ENCODE results near the gene EHBP1L1. TPM values are rescaled to one million over a fixed set of nuclear protein-coding genes. Genes with fewer than 3 reads are reported as not detected.

EHBP1L1 gene
- total RNA-seq, 1 donor from 2014 or later, result 4.7 TPM

DNA sequence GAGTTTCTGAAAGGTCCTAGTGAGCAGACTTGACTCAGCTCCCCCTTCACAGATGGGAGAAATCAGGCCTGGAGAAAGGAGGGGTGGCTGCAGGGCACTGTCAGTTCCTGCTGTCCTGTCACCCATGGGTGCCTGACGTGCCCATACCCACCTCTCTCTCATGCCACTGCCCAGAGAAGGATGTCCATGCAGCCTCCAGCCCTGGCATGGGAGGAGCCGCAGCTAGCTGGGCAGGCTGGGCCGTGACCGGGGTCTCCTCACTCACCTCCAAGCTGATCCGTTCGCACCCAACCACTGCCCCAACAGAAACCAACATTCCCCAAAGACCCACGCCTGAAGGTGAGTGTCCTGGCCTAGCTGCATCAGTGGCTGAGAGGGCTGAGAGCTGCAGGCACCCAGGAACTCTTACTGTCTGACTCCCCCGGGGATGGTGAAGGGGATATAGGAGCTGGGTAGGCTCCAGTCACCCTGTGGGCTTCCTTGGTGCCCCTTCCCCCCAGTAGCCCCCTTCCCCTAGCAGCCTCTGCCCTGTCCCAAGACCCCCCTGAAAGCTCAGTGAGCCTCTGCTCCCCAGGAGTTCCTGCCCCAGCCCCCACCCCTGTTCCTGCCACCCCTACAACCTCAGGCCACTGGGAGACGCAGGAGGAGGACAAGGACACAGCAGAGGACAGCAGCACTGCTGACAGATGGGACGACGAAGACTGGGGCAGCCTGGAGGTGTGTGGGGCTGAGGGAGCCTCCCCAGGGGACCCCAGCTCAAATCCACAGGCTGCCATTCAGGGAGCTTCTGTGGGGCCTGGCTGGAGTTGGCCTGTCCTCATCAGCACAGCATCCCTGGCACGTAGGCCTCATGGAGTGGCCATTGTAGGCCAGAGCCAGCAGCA, 39.2 kb upstream of the EHBP1L1 start:
- H3K27me3 ChIP-seq, result peaks cover 46% of the 10 kb centered on the region
- no peaks in the 10 kb centered on the region for H3K9me3 Mint-ChIP-seq
- no peak overlapping the region for H3K27ac ChIP-seq
- peaks cover 5% of the 10 kb centered on the region for H3K4me1 Mint-ChIP-seq
- H3F3A ChIP-seq (ENCODE audit: low read depth), result peaks cover 29% of the 10 kb centered on the region
- peaks cover 15% of the 10 kb centered on the region for H3K36me3 Mint-ChIP-seq
- no peak for DNase-seq (ENCODE audit: low spot score)
- H3K79me2 ChIP-seq (ENCODE audit: low read depth), result no peaks in the 10 kb centered on the region
- no peak overlapping the region for H3K27ac Mint-ChIP-seq
- peak overlapping the region; percentile 8 for H3K4me3 Mint-ChIP-seq
- H3K4me2 ChIP-seq, result no peak overlapping the region
- peaks cover 35% of the 10 kb centered on the region for H4K20me1 ChIP-seq (ENCODE audit: low read depth)
- peaks cover 14% of the 10 kb centered on the region for H3K27me3 Mint-ChIP-seq (ENCODE audit: insufficient read depth, low read depth)
- H3K4me1 ChIP-seq, result peaks cover 19% of the 10 kb centered on the region
- TF ChIP-seq EZH2phosphoT487 (IDR thresholded peaks at IDR 0.05), result no peak
- TF ChIP-seq, protein P1, sequence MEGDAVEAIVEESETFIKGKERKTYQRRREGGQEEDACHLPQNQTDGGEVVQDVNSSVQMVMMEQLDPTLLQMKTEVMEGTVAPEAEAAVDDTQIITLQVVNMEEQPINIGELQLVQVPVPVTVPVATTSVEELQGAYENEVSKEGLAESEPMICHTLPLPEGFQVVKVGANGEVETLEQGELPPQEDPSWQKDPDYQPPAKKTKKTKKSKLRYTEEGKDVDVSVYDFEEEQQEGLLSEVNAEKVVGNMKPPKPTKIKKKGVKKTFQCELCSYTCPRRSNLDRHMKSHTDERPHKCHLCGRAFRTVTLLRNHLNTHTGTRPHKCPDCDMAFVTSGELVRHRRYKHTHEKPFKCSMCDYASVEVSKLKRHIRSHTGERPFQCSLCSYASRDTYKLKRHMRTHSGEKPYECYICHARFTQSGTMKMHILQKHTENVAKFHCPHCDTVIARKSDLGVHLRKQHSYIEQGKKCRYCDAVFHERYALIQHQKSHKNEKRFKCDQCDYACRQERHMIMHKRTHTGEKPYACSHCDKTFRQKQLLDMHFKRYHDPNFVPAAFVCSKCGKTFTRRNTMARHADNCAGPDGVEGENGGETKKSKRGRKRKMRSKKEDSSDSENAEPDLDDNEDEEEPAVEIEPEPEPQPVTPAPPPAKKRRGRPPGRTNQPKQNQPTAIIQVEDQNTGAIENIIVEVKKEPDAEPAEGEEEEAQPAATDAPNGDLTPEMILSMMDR (IDR thresholded peaks at IDR 0.05), result no peak
- TF ChIP-seq EZH2 (IDR thresholded peaks at IDR 0.05), result no peak
- no peak overlapping the region for H3K9ac ChIP-seq
- H2AFZ ChIP-seq (replicated peaks), result no peak overlapping the region
- no peak overlapping the region for H3K4me3 ChIP-seq
- H3K9me3 ChIP-seq (ENCODE audit: low read depth), result no peaks in the 10 kb centered on the region
- no peaks in the 10 kb centered on the region for H3K36me3 ChIP-seq

DNA sequence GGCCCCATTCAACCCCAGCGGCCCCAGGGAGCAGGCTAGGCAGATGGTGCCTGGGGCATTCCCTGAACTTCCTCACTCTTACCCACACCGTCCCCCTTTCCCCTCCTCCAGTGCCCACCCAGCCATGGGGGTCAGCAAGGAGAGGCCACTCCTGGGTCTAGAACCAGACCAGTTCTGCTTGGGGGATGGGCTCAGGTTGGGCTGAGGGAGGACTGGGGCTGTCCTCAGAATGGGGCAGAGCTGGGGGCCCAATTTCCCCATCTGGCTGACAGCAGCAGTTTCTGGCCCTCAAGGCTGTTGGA, 38.6 kb upstream of the EHBP1L1 start:
- H3K27ac Mint-ChIP-seq, result no peak overlapping the region
- Histone ChIP-seq H3K27ac (no peak overlapping the region), H3K27me3 (peaks cover 52% of the 10 kb centered on the region), H3F3A (ENCODE audit: low read depth) (peaks cover 29% of the 10 kb centered on the region), H3K9me3 (ENCODE audit: low read depth) (no peaks in the 10 kb centered on the region), H4K20me1 (ENCODE audit: low read depth) (peaks cover 35% of the 10 kb centered on the region), H3K4me3 (no peak overlapping the region), H3K36me3 (no peaks in the 10 kb centered on the region), H3K4me2 (no peak overlapping the region), H3K9ac (no peak overlapping the region), H3K79me2 (ENCODE audit: low read depth) (no peaks in the 10 kb centered on the region), H3K4me1 (peaks cover 19% of the 10 kb centered on the region), H2AFZ (replicated peaks) (no peak overlapping the region)
- H3K4me1 Mint-ChIP-seq, result peaks cover 7% of the 10 kb centered on the region
- TF ChIP-seq EZH2phosphoT487 (IDR thresholded peaks at IDR 0.05), result no peak
- peaks cover 17% of the 10 kb centered on the region for H3K36me3 Mint-ChIP-seq
- H3K4me3 Mint-ChIP-seq, result no peak overlapping the region
- no peak for DNase-seq (ENCODE audit: low spot score)
- H3K27me3 Mint-ChIP-seq (ENCODE audit: insufficient read depth, low read depth), result peaks cover 16% of the 10 kb centered on the region
- no peaks in the 10 kb centered on the region for H3K9me3 Mint-ChIP-seq

DNA sequence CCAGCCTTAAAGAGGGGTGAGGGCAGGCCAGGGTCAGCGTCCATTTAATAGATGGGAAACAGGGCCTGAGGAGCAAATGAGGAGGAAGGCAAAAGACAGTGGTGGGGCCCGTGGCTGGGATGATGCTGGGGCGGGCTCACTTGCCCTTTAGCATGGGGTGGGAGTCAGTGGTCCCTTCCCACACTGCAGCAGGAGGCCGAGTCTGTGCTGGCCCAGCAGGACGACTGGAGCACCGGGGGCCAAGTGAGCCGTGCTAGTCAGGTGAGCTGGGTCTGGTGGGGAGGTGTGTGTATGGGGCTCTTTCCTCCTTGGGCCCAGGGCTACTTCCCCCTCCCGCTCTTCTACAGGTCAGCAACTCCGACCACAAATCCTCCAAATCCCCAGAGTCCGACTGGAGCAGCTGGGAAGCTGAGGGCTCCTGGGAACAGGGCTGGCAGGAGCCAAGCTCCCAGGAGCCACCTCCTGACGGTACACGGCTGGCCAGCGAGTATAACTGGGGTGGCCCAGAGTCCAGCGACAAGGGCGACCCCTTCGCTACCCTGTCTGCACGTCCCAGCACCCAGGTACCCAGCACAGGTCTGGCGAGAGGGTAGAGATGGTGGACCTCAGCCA, 38.1 kb upstream of the EHBP1L1 start:
- DNase-seq (ENCODE audit: low spot score), result no peak
- no peak for TF ChIP-seq EZH2 (IDR thresholded peaks at IDR 0.05)
- no peak for TF ChIP-seq EZH2phosphoT487 (IDR thresholded peaks at IDR 0.05)
- TF ChIP-seq, protein P1 (IDR thresholded peaks at IDR 0.05), result no peak
- peaks cover 29% of the 10 kb centered on the region for H3F3A ChIP-seq (ENCODE audit: low read depth)
- no peak overlapping the region for H3K27ac ChIP-seq
- no peak overlapping the region for H3K9ac ChIP-seq
- H3K27me3 ChIP-seq, result peaks cover 54% of the 10 kb centered on the region
- peaks cover 35% of the 10 kb centered on the region for H4K20me1 ChIP-seq (ENCODE audit: low read depth)
- no peaks in the 10 kb centered on the region for H3K79me2 ChIP-seq (ENCODE audit: low read depth)
- Mint-ChIP-seq H3K4me3 (peak overlapping the region; percentile 35), H3K27me3 (ENCODE audit: insufficient read depth, low read depth) (peaks cover 16% of the 10 kb centered on the region), H3K9me3 (no peaks in the 10 kb centered on the region), H3K4me1 (peaks cover 7% of the 10 kb centered on the region), H3K27ac (no peak overlapping the region), H3K36me3 (peaks cover 17% of the 10 kb centered on the region)
- peaks cover 19% of the 10 kb centered on the region for H3K4me1 ChIP-seq
- no peak overlapping the region for H3K4me3 ChIP-seq
- H3K4me2 ChIP-seq, result no peak overlapping the region
- no peaks in the 10 kb centered on the region for H3K36me3 ChIP-seq
- H3K9me3 ChIP-seq (ENCODE audit: low read depth), result no peaks in the 10 kb centered on the region
- no peak overlapping the region for H2AFZ ChIP-seq (replicated peaks)

All from neural progenitor cell (in vitro differentiated cells).